Gastroesophageal sphincter (tissue), 4 donors: ENCODE measurements around the gene EHMT2. TPM values are rescaled to one million over a fixed set of nuclear protein-coding genes. Genes with fewer than 3 reads are reported as not detected.

Experiments
- ATAC-seq: fragments of 150-250 bp; one replicate; pipeline ENCODE4 v1.9.1; 2016; ENCODE audit warnings: mild to moderate bottlenecking, moderate library complexity
- H3K27ac ChIP-seq, 4 donors: fragments of 200-600 bp; sonication (generic) in 3 of 4; 1 replicate in 3 of 4; 2 replicates in 1 of 4; pipeline ENCODE4 v1.5.1; 2016 to 2019
- H3K27me3 ChIP-seq: fragments of 200-600 bp; sonication (generic); one replicate; pipeline ENCODE4 v1.5.1; 2019
- H3K36me3 ChIP-seq, 2 donors: fragments of 200-600 bp; sonication (generic); one replicate each; pipeline ENCODE4 v1.5.1; 2019; ENCODE audit warnings: control low read depth in 1 of 2
- H3K4me1 ChIP-seq, 3 donors: fragments of 200-600 bp; sonication (generic); 1 replicate in 2 of 3; 2 replicates in 1 of 3; pipeline ENCODE4 v1.5.1; 2016 to 2019; ENCODE audit warnings: control low read depth in 2 of 3
- H3K4me3 ChIP-seq, 2 donors: fragments of 200-600 bp; sonication (generic); one replicate each; pipeline ENCODE4 v1.5.1; 2019; ENCODE audit warnings: mild to moderate bottlenecking in 1 of 2, moderate library complexity in 1 of 2
- H3K9me3 ChIP-seq, 3 donors: fragments of 200-600 bp; sonication (generic); one replicate each; pipeline ENCODE4 v1.5.1; 2017 to 2019; ENCODE audit warnings: control low read depth in 2 of 3
- EP300 ChIP-seq: sonication (generic); formaldehyde crosslinking; IDR thresholded peaks from one replicate; pipeline ENCODE4 v1.6.1; 2017; ENCODE audit warnings: antibody characterized with exemption, mild to moderate bottlenecking
- POLR2A ChIP-seq, 2 donors: fragments of 450-650 bp; IDR thresholded peaks; one replicate each; pipeline ENCODE4 v1.6.1; 2017; ENCODE audit warnings: antibody characterized with exemption in 2 of 2, mild to moderate bottlenecking in 2 of 2, moderate library complexity in 1 of 2
- POLR2AphosphoS5 ChIP-seq: sonication (generic); formaldehyde crosslinking; IDR thresholded peaks from one replicate; pipeline ENCODE4 v1.6.1; 2017; ENCODE audit warnings: antibody characterized with exemption
- WGBS, 2 donors: methylation state at CpG; one replicate each; pipeline ENCODE4 v1.1.5; 2018; ENCODE audit warnings: low coverage in 1 of 2; 5-methylcytosine and 5-hydroxymethylcytosine counted together
- small RNA-seq, 4 donors: library from RNA; depleted of rRNA; stranded (forward); fragments of <200 nt; gene quantifications; one replicate each; pipeline ENCODE3, GENCODE V24; 2016
- total RNA-seq, 4 donors: library from RNA; depleted of rRNA; stranded (reverse); fragments of >200 nt; gene quantifications; one replicate each; pipeline ENCODE4 v1.1.0, GENCODE V29; 2016
- TF ChIP-seq, protein P1 (sequence below), 4 experiments: fragments of 200-600 bp in 2 of 4; fragments of 450-650 bp in 2 of 4; sonication (generic) in 1 of 4; IDR thresholded peaks; one replicate each; pipeline ENCODE4 v1.5.1; 2017 to 2019; ENCODE audit warnings: antibody characterized with exemption in 4 of 4, mild to moderate bottlenecking in 2 of 4, moderate library complexity in 2 of 4

Gene EHMT2
- total RNA-seq, 4 donors from 2014 or later, result 29.5 to 43.4 (median 35.5) TPM

DNA sequence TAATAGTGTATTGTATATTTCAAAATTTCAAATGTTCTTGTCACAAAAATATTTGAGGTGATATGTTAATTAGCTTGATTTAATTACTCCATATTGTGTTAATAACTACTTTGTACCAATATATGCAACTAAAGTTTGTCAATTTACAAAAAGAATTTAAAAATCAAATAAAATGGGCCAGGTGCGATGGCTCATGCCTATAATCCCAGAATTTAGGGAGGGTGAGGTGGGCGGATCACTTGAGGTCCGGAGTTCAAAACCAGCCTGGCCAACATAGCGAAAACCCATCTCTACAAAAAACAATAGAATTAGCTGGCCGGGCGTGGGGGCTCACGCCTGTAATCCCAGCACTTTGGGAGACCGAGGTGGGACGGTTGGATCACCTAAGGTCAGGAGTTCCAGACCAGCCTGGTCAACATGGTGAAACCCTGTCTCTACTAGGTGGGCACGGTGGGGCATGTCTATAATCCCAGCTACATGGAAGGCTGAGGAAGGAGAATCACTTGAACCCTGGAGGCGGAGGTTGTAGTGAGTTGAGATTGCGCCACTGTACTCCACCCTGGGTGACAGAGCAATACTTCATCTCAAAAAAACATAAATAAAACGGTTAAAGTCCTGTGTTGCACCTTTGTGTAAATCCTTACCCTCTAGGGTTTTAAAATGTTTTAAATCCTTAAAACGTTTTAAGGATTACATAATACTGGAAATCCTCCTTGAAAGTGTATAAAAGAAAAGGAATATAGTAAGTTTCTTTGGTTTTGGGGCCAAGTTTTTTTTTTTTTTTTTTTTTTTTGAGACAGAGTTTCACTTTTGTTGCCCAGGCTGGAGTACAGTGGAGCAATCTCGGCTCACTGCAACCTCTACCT is 65.9 kb downstream of the EHMT2 start:
- H3K4me3 ChIP-seq, result peak overlapping the region; percentile 63 to 93
- TF ChIP-seq, protein P1, sequence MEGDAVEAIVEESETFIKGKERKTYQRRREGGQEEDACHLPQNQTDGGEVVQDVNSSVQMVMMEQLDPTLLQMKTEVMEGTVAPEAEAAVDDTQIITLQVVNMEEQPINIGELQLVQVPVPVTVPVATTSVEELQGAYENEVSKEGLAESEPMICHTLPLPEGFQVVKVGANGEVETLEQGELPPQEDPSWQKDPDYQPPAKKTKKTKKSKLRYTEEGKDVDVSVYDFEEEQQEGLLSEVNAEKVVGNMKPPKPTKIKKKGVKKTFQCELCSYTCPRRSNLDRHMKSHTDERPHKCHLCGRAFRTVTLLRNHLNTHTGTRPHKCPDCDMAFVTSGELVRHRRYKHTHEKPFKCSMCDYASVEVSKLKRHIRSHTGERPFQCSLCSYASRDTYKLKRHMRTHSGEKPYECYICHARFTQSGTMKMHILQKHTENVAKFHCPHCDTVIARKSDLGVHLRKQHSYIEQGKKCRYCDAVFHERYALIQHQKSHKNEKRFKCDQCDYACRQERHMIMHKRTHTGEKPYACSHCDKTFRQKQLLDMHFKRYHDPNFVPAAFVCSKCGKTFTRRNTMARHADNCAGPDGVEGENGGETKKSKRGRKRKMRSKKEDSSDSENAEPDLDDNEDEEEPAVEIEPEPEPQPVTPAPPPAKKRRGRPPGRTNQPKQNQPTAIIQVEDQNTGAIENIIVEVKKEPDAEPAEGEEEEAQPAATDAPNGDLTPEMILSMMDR (IDR thresholded peaks at IDR 0.05), result no peak
- TF ChIP-seq POLR2AphosphoS5, result peak; percentile 44
- peaks cover 0 to under 1% of the 10 kb centered on the region in 2 donors for H3K36me3 ChIP-seq
- no peaks in the 10 kb centered on the region for H3K9me3 ChIP-seq
- H3K4me1 ChIP-seq, result peaks cover 4 to 54% (median 23%) of the 10 kb centered on the region in 3 donors
- no peak for ATAC-seq
- H3K27me3 ChIP-seq, result no peaks in the 10 kb centered on the region
- 68 to 72% methylated on average over 6 to 10 of the region's 15 CpGs for WGBS, 2 donors
- H3K27ac ChIP-seq, result peak overlapping the region in 3 of 4 donors; percentile 90 to 95 (median 95)

DNA sequence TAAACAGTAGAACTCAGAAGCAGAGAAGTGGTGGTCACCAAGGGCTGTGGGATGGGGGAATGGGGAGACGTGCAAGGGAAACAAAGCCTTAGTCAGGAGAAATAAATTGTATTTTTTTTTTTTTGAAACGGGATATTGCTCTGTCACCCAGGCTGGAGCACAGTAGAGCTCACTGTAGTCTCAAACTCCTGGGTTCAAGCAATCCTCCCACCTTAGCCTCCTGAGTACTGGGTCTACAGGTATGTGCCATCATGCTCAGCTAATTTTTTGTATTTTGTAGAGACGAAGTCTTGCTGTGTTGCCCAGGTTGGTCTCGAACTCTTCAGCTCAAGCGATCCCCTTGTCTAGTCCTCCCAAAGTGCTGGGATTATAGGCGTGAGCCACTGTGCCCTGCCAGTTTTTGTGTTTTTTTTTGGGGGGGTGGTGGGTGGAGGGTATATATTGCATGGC is 66.6 kb downstream of the EHMT2 start:
- Histone ChIP-seq H3K9me3 (no peaks in the 10 kb centered on the region), H3K4me1 (peaks cover under 1 to 54% (median 22%) of the 10 kb centered on the region in 3 donors), H3K27ac (peak overlapping the region; percentile 71 to 95 (median 92)), H3K27me3 (no peaks in the 10 kb centered on the region), H3K36me3 (no peaks in the 10 kb centered on the region), H3K4me3 (peak overlapping the region; percentile 63 to 93)
- TF ChIP-seq POLR2A (IDR thresholded peaks at IDR 0.05), result no peak
- TF ChIP-seq EP300, result no peak
- TF ChIP-seq, protein P1 (IDR thresholded peaks at IDR 0.05), result no peak
- TF ChIP-seq POLR2AphosphoS5, result no peak
- WGBS, 2 donors, result 31 to 38% methylated on average over 6 of the region's 6 CpGs
- no peak for ATAC-seq

Small RNA genes within 50 kb of the gene (small RNA-seq; reads per million reads assigned to genes)
- gene AL645922.1, result 0 reads per million in 4 donors
- gene SNORD48, result 798 to 1,747 (median 973) reads per million in 4 donors
- 0 reads per million in 4 donors for gene SNORD52

Other genes with a start within 250 kb of the EHMT2 start
- gene BAG6, start 245.0 kb downstream of the EHMT2 start, total RNA-seq, result 100 to 1,000 TPM; 131 to 252 (median 190) TPM
- 1 to 10 TPM in 3 of 4 donors, under 1 TPM in 1; 0.62 to 7.4 (median 3.2) TPM for gene APOM, start 241.8 kb downstream of the EHMT2 start, total RNA-seq
- gene C6orf47, start 236.9 kb downstream of the EHMT2 start, total RNA-seq, result 10 to 100 TPM; 30.0 to 40.0 (median 36.1) TPM
- 10 to 100 TPM; 17.1 to 22.3 (median 17.9) TPM for gene GPANK1, start 232.7 kb downstream of the EHMT2 start, total RNA-seq
- gene CSNK2B, start 231.6 kb downstream of the EHMT2 start, total RNA-seq, result 100 to 1,000 TPM; 162 to 197 (median 167) TPM
- 1 to 10 TPM in 3 of 4 donors, under 1 TPM in 1; 0.10 to 9.3 (median 3.9) TPM for gene LY6G5B, start 227.7 kb downstream of the EHMT2 start, total RNA-seq
- 1 to 10 TPM in 1 of 4 donors, under 1 TPM in 1, not detected in 2; 0.94 to 1.9 TPM for gene LY6G5C, start 216.6 kb downstream of the EHMT2 start, total RNA-seq
- 10 to 100 TPM; 37.4 to 49.8 (median 47.2) TPM for gene ABHD16A, start 194.4 kb downstream of the EHMT2 start, total RNA-seq
- gene LY6G6F, start 190.8 kb downstream of the EHMT2 start, total RNA-seq, result not detected
- not detected for gene LY6G6D, start 182.3 kb downstream of the EHMT2 start, total RNA-seq
- gene LY6G6C, start 176.0 kb downstream of the EHMT2 start, total RNA-seq, result not detected
- gene MPIG6B, start 174.3 kb downstream of the EHMT2 start, total RNA-seq, result under 1 TPM in 1 of 4 donors, not detected in 3; 0.54 TPM
- gene DDAH2, start 168.4 kb downstream of the EHMT2 start, total RNA-seq, result 100 to 1,000 TPM in 2 of 4 donors, 10 to 100 TPM in 2; 75.6 to 127 (median 99.0) TPM
- 100 to 1,000 TPM; 191 to 427 (median 276) TPM for gene CLIC1, start 161.2 kb downstream of the EHMT2 start, total RNA-seq
- 10 to 100 TPM in 1 of 4 donors, 1 to 10 TPM in 3; 1.9 to 12.7 (median 6.7) TPM for gene MSH5, start 157.7 kb downstream of the EHMT2 start, total RNA-seq
- 1 to 10 TPM in 1 of 4 donors, under 1 TPM in 1, not detected in 2; 0.93 to 1.1 TPM for gene SAPCD1, start 135.0 kb downstream of the EHMT2 start, total RNA-seq
- gene VWA7, start 120.4 kb downstream of the EHMT2 start, total RNA-seq, result under 1 TPM; 0.12 to 0.54 (median 0.31) TPM
- 10 to 100 TPM; 25.4 to 50.6 (median 29.9) TPM for gene VARS1, start 101.9 kb downstream of the EHMT2 start, total RNA-seq
- 10 to 100 TPM; 18.0 to 31.7 (median 28.5) TPM for gene LSM2, start 90.7 kb downstream of the EHMT2 start, total RNA-seq
- 1 to 10 TPM; 1.9 to 3.9 (median 2.6) TPM for gene HSPA1L, start 82.4 kb downstream of the EHMT2 start, total RNA-seq
- gene HSPA1A, start 82.2 kb downstream of the EHMT2 start, total RNA-seq, result 100 to 1,000 TPM; 287 to 496 (median 351) TPM
- gene HSPA1B, start 70.0 kb downstream of the EHMT2 start, total RNA-seq, result 100 to 1,000 TPM; 198 to 260 (median 219) TPM
- gene NEU1, start 34.9 kb downstream of the EHMT2 start, total RNA-seq, result 10 to 100 TPM; 28.2 to 39.1 (median 30.5) TPM
- 1 to 10 TPM in 2 of 4 donors, not detected in 2; 1.1 to 4.5 TPM for gene SLC44A4, start 18.7 kb downstream of the EHMT2 start, total RNA-seq
- 1 to 10 TPM in 2 of 4 donors, under 1 TPM in 2; 0.40 to 2.0 (median 0.86) TPM for gene ZBTB12, start 4.4 kb upstream of the EHMT2 start, total RNA-seq
- 10 to 100 TPM in 3 of 4 donors, 1 to 10 TPM in 1; 3.3 to 33.4 (median 14.4) TPM for gene C2, start 30.0 kb upstream of the EHMT2 start, total RNA-seq
- 10 to 100 TPM in 3 of 4 donors, 1 to 10 TPM in 1; 8.1 to 42.6 (median 23.1) TPM for gene CFB, start 48.4 kb upstream of the EHMT2 start, total RNA-seq
- 10 to 100 TPM; 64.1 to 89.7 (median 70.4) TPM for gene NELFE, start 61.3 kb upstream of the EHMT2 start, total RNA-seq
- gene SKIC2, start 61.5 kb upstream of the EHMT2 start, total RNA-seq, result 10 to 100 TPM; 18.8 to 52.5 (median 25.8) TPM
- 10 to 100 TPM; 12.3 to 17.4 (median 14.6) TPM for gene DXO, start 74.4 kb upstream of the EHMT2 start, total RNA-seq
- gene C4A, start 84.4 kb upstream of the EHMT2 start, total RNA-seq, result 100 to 1,000 TPM in 1 of 4 donors, 10 to 100 TPM in 3; 50.4 to 111 (median 81.5) TPM
- 100 to 1,000 TPM in 1 of 4 donors, 10 to 100 TPM in 3; 45.6 to 259 (median 82.1) TPM for gene C4B, start 117.1 kb upstream of the EHMT2 start, total RNA-seq
- 1 to 10 TPM in 1 of 4 donors, under 1 TPM in 2, not detected in 1; 0.47 to 1.7 (median 0.81) TPM for gene CYP21A2, start 140.7 kb upstream of the EHMT2 start, total RNA-seq
- gene TNXB, start 211.6 kb upstream of the EHMT2 start, total RNA-seq, result 100 to 1,000 TPM; 148 to 394 (median 190) TPM
- 10 to 100 TPM; 13.3 to 26.9 (median 25.2) TPM for gene ATF6B, start 230.5 kb upstream of the EHMT2 start, total RNA-seq
- gene FKBPL, start 232.6 kb upstream of the EHMT2 start, total RNA-seq, result 1 to 10 TPM; 2.3 to 4.2 (median 3.7) TPM